SK-N-SH (cell line): ENCODE results near the gene DDIT3. TPM values are rescaled to one million over a fixed set of nuclear protein-coding genes. Genes with fewer than 3 reads are reported as not detected.

ENCODE experiments used
- CTCF ChIA-PET: fragments of 300-600, 350-600 bp; formaldehyde crosslinking; extraction: SDS; loops from one replicate; lab custom pipeline; 2021; lab: Yijun Ruan, JAX
- POLR2A ChIA-PET: fragments of 350-600 bp; sonication (Branson Sonifier 250); formaldehyde crosslinking; extraction: SDS; loops from one replicate; lab custom pipeline; 2020; ENCODE audit warnings: antibody characterized with exemption, inconsistent platforms; lab: Yijun Ruan, JAX
- DNase-seq: peaks from one replicate; pipeline ENCODE4 v3.0.0; 2012
- H2AFZ ChIP-seq: fragments of 200-600 bp; sonication (generic); 2 replicates; pipeline ENCODE4 v1.8.1; 2016; ENCODE audit warnings: antibody characterized with exemption, mild to moderate bottlenecking, low read depth
- H3F3A ChIP-seq: fragments of 200-600 bp; sonication (generic); replicated peaks from 2 replicates; pipeline ENCODE3; 2016; ENCODE audit warnings: antibody characterized with exemption, mild to moderate bottlenecking; ENCODE audit not compliant: insufficient read depth
- H3K27ac ChIP-seq, 2 experiments: fragments of 200-500 bp in 1 of 2; fragments of 200-600 bp in 1 of 2; sonication (Bioruptor generic) in 1 of 2; sonication (generic), shearing (Covaris generic) in 1 of 2; 2 replicates each; pipeline versions ENCODE4 v1.5.1 to v1.6.1; 2014 to 2016; ENCODE audit warnings: low read depth in 2 of 2, inconsistent platforms in 1 of 2, low read length in 1 of 2, mild to moderate bottlenecking in 1 of 2, mixed read lengths in 1 of 2
- H3K27me3 ChIP-seq: fragments of 200-600 bp; sonication (generic), shearing (Covaris generic); 2 replicates; pipeline ENCODE4 v1.6.1; 2016; ENCODE audit warnings: mixed run types; ENCODE audit not compliant: insufficient read depth
- H3K36me3 ChIP-seq, 2 experiments: fragments of 200-500 bp in 1 of 2; fragments of 200-600 bp in 1 of 2; sonication (Bioruptor generic) in 1 of 2; sonication (generic) in 1 of 2; replicated peaks in 1 of 2; 2 replicates each; pipeline versions ENCODE3 to v1.5.1; 2014 to 2016; ENCODE audit warnings: low read length in 1 of 2, mild to moderate bottlenecking in 1 of 2; ENCODE audit not compliant: insufficient read depth in 2 of 2, control insufficient read depth in 1 of 2
- H3K4me1 ChIP-seq, 2 experiments: fragments of 200-500 bp in 1 of 2; fragments of 200-600 bp in 1 of 2; sonication (Bioruptor generic) in 1 of 2; sonication (generic), shearing (Covaris generic) in 1 of 2; 2 replicates each; pipeline versions ENCODE4 v1.5.1 to v1.6.1; 2014 to 2016; ENCODE audit warnings: low read depth in 1 of 2, low read length in 1 of 2, mixed run types in 1 of 2; ENCODE audit not compliant: insufficient read depth in 2 of 2, control insufficient read depth in 1 of 2
- H3K4me2 ChIP-seq: fragments of 200-600 bp; sonication (generic), shearing (Covaris generic); 2 replicates; pipeline ENCODE4 v1.6.1; 2017; ENCODE audit warnings: mixed run types
- H3K4me3 ChIP-seq, 2 experiments: fragments of 200-500 bp in 1 of 2; fragments of 200-600 bp in 1 of 2; sonication (Bioruptor generic) in 1 of 2; sonication (generic), shearing (Covaris generic) in 1 of 2; 2 replicates each; pipeline versions ENCODE4 v1.5.1 to v1.8.1; 2014 to 2016; ENCODE audit warnings: low read depth in 2 of 2, inconsistent platforms in 1 of 2, low read length in 1 of 2, mild to moderate bottlenecking in 1 of 2, mixed read lengths in 1 of 2, moderate library complexity in 1 of 2
- H3K79me2 ChIP-seq: fragments of 200-600 bp; sonication (generic); 2 replicates; pipeline ENCODE4 v1.8.1; 2017; ENCODE audit warnings: mild to moderate bottlenecking; ENCODE audit not compliant: insufficient read depth
- H3K9ac ChIP-seq: fragments of 200-600 bp; sonication (generic); 2 replicates; pipeline ENCODE4 v1.6.1; 2017; ENCODE audit warnings: mixed run types
- H3K9me2 ChIP-seq: fragments of 200-600 bp; sonication (generic); 2 replicates; pipeline ENCODE4 v1.6.1; 2017; ENCODE audit warnings: mixed run types
- H3K9me3 ChIP-seq: fragments of 200-600 bp; sonication (generic); 2 replicates; pipeline ENCODE4 v1.6.1; 2017; ENCODE audit warnings: mixed run types, mild to moderate bottlenecking, moderate library complexity
- H4K20me1 ChIP-seq: fragments of 200-600 bp; sonication (generic); 2 replicates; pipeline ENCODE4 v1.6.1; 2017; ENCODE audit warnings: mild to moderate bottlenecking, mixed run types; ENCODE audit not compliant: insufficient read depth
- ELF1 ChIP-seq: IDR thresholded peaks from 2 replicates; pipeline ENCODE4 v1.4.0; 2012
- EP300 ChIP-seq, 2 experiments: IDR thresholded peaks; 2 replicates each; pipeline versions ENCODE4 v1.4.0 to v1.6.1; 2012; ENCODE audit warnings: borderline replicate concordance in 1 of 2, low read depth in 1 of 2, low read length in 1 of 2
- FOXJ3 ChIP-seq: sonication (generic); formaldehyde crosslinking; IDR thresholded peaks from 2 replicates; pipeline ENCODE4 v1.5.1; 2020; ENCODE audit warnings: mild to moderate bottlenecking, missing genetic modification reagents
- RAD21 ChIP-seq: IDR thresholded peaks from 2 replicates; pipeline ENCODE4 v1.6.1; 2012; ENCODE audit warnings: mild to moderate bottlenecking, low read length
- RXRA ChIP-seq: IDR thresholded peaks from 2 replicates; pipeline ENCODE4 v1.4.0; 2012; ENCODE audit warnings: low read depth, mild to moderate bottlenecking, borderline replicate concordance
- TAF1 ChIP-seq: IDR thresholded peaks from 2 replicates; pipeline ENCODE4 v1.6.1; 2012; ENCODE audit warnings: low read depth, mild to moderate bottlenecking, low read length, moderate library complexity, borderline replicate concordance
- YY1 ChIP-seq: IDR thresholded peaks from 2 replicates; pipeline ENCODE4 v1.4.0; 2012; ENCODE audit warnings: low read depth, mild to moderate bottlenecking
- WGBS: methylation state at CpG from one replicate; pipeline ENCODE4 v1.1.6; 2017; ENCODE audit warnings: low lambda C conversion rate; 5-methylcytosine and 5-hydroxymethylcytosine counted together
- polyA plus RNA-seq, 3 experiments: library from polyadenylated mRNA; depleted of rRNA; stranded (reverse); fragments of >200 nt; gene quantifications; 2 replicates each; pipeline ENCODE4 v1.2.3, GENCODE V29; 2012

Gene DDIT3
- polyA plus RNA-seq, 1 of the 3 experiments (the other 2 are of a cell fraction) = 26.3 TPM

GRCh38 chr12:57489157-57489641 lies 31.1 kb downstream of the DDIT3 start:
- no peaks in the 10 kb centered on the region for H3K9me2 ChIP-seq
- H3K9ac ChIP-seq = peak overlapping the region; percentile 94

GRCh38 chr12:57488402-57489156 lies 31.7 kb downstream of the DDIT3 start:
- 0 out of 2 replicates have a peak, but pooled peaks cover 4% of the 10 kb centered on the region for H4K20me1 ChIP-seq
- H2AFZ ChIP-seq = peak overlapping the region; percentile 49; the same call in 1 of the 2 replicates
- 6% methylated on average over 11 of the region's 11 CpGs for WGBS
- H3K4me2 ChIP-seq = peak overlapping the region; percentile 90
- peaks cover 10% of the 10 kb centered on the region for H3F3A ChIP-seq
- H3K27ac ChIP-seq = peak overlapping the region; percentile 73 to 74
- POLR2A ChIA-PET = interaction anchor here (0.6 to 2.1 kb wide), 8 partner anchors 9 to 1529 kb away, joined by 3 to 7 read pairs (median 4); partner anchors contain the start of genes DDIT3 and LRP1
- H3K36me3 ChIP-seq = peaks cover 33 to 45% of the 10 kb centered on the region in 2 experiments
- no peaks in the 10 kb centered on the region for H3K9me3 ChIP-seq
- peak overlapping the region; percentile 77 to 100 for H3K4me3 ChIP-seq
- TF ChIP-seq FOXJ3 (peak; percentile 29; the same call in 1 of the 2 replicates), RAD21 (no peak)
- TF ChIP-seq, all 33 proteins: peak for 1
- peaks cover 40% of the 10 kb centered on the region for H3K79me2 ChIP-seq
- peak; percentile 58 for DNase-seq
- peak overlapping the region; percentile 94 for H3K9ac ChIP-seq
- no peaks in the 10 kb centered on the region for H3K27me3 ChIP-seq
- H3K4me1 ChIP-seq = peaks cover 6 to 9% of the 10 kb centered on the region in 2 experiments; a peak in 3 of 4 replicates
- no peaks in the 10 kb centered on the region for H3K9me2 ChIP-seq
- CTCF ChIA-PET = interaction anchor here (1.6 to 6.1 kb wide), 3 partner anchors 14 to 30 kb away, joined by 5 to 28 read pairs (median 7); partner anchors contain the start of gene GLI1

More at GRCh38 chr12:57489157-57489641, 31.1 kb downstream of the DDIT3 start:
- TF ChIP-seq ELF1 (no peak), RXRA (no peak), TAF1 (no peak), YY1 (no peak), EP300 (IDR thresholded peaks at IDR 0.05; ENCODE audit: borderline replicate concordance in 1 of 2, low read depth in 1 of 2, low read length in 1 of 2) (no peak)
- H2AFZ ChIP-seq = no peak overlapping the region
- H3K9me3 ChIP-seq = no peaks in the 10 kb centered on the region
- CTCF ChIA-PET = interaction anchor here (1.6 to 6.1 kb wide), 3 partner anchors 15 to 30 kb away, joined by 5 to 28 read pairs (median 7); partner anchors contain the start of gene GLI1
- H3K36me3 ChIP-seq = peaks cover 33 to 49% of the 10 kb centered on the region in 2 experiments
- peaks cover 7% of the 10 kb centered on the region for H3F3A ChIP-seq
- DNase-seq = no peak
- H3K4me2 ChIP-seq = peak overlapping the region; percentile 90
- H3K27me3 ChIP-seq = no peaks in the 10 kb centered on the region
- 0 out of 2 replicates have a peak, but pooled peaks cover 4% of the 10 kb centered on the region for H4K20me1 ChIP-seq
- 64% methylated on average over 5 of the region's 5 CpGs for whole genome bisulfite sequencing
- POLR2A ChIA-PET = interaction anchor here (0.6 to 2.1 kb wide), 4 partner anchors 8 to 31 kb away, joined by 3 to 7 read pairs (median 5); partner anchors contain the start of gene DDIT3
- H3K4me3 ChIP-seq = peak overlapping the region; percentile 77 to 100
- H3K79me2 ChIP-seq = peaks cover 40% of the 10 kb centered on the region
- no peak overlapping the region; a peak in 1 of 4 replicates for H3K27ac ChIP-seq
- peaks cover 6 to 9% of the 10 kb centered on the region in 2 experiments; a peak in 3 of 4 replicates for H3K4me1 ChIP-seq
